Left lobe of liver (tissue), 2 donors: ENCODE results near the gene ATP6V1A. TPM values are rescaled to one million over a fixed set of nuclear protein-coding genes. Genes with fewer than 3 reads are reported as not detected.

Experiments used
- ATAC-seq: fragments of 200-7000 bp; cut with Tn5 transposase; one replicate; pipeline ENCODE4 v1.9.1; 2020; ENCODE audit warnings: mild to moderate bottlenecking, moderate library complexity
- DNase-seq: peaks from one replicate; pipeline ENCODE4 v3.0.0-alpha.2; 2020; ENCODE audit warnings: low spot score
- total RNA-seq: library from RNA; stranded (reverse); gene quantifications from one replicate; pipeline ENCODE4 v1.2.1, GENCODE V29; 2021
- donor health status: DM: no; HTN: no; CAD: no; lungs with moderate emphysema.
- donor health status: DM: no; HTN: yes; CAD: no.

The ATP6V1A gene
- total RNA-seq, 1 donor from 2014 or later = 48.8 TPM

DNA sequence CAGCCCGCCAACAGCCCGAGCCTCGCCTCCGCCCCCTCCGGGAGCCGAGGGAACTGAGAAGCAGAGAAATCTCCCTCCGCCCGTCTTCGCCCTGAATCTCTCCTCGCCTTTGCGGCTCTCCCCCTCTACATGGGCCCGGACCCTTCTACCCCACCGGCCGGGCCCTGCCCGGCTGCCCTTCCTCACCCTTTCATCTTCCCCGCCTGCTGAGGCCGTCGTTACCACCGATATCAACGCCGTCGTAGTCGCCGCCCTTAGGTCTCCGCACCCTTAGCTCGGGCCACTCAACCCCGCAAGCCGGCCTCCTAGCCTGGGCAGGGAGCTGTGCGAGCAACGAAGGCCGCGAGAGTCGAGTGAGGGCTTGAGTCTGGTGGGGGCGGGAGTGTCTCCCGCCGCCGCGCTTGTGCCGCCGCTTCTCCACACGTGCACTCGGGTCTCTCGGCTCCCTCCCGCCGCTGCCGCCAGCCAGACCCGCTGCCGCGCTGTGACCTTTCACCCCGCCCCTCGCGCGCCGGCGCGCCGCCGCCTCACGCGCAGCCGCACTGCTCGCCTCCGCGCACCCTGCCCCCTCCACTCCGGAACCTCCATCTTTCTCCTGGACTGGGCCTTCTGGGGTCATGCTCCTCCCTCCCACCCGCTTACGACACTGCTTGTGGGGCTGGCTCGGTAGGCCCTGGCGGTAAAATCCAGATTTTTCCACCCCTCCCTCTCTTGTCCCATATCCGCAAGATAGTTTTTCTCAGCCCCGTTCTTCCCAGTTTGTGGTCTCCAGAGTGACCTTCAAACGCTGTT lies 883 bp upstream of the ATP6V1A start, which contains the start of gene NAA50:
TSS of gene NAA50 (minus strand) at position 494 of the 792 bp plus-strand sequence. CDS start at position 194, 300 bp downstream.
- ATAC-seq = peak; percentile 85
- DNase-seq = peak; percentile 96

DNA sequence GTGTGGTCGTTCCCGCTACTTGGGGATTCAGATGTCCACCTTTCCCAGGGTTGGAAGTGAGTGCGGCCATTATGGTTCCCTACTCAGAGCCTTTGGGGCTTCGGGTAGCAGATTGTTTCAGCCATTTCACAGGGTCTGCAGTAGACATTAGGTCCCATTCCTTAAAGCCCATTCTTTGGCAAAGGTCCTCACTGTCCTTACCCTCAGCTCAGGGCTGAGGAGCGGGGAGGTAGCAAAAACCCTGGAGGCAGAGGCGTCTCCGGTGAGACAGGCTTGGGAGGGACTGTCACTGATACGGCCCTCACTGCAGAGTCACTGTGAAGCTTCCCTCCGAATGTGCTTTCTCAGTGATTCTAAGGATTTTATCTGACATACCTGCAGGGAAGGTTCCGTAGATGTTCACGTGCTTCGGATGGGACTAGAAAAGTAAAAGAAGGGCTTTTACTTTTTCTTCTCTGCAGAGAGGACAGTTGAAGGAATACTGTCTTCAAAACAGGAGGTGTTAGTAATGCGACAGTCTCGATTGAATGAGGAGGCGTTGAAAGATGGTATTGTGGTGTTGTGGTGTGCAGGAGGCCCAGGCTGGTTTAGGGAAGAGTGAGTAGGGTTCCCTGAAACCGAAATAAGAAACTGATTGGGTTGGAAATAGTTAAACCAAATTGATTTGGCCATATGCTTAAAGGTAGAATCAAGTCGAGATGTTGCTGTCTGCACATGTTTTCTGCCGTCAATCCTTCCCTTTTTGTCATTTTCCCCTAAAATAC lies 630 bp downstream of the ATP6V1A start:
- ATAC-seq (no peak), DNase-seq (no peak)

DNA sequence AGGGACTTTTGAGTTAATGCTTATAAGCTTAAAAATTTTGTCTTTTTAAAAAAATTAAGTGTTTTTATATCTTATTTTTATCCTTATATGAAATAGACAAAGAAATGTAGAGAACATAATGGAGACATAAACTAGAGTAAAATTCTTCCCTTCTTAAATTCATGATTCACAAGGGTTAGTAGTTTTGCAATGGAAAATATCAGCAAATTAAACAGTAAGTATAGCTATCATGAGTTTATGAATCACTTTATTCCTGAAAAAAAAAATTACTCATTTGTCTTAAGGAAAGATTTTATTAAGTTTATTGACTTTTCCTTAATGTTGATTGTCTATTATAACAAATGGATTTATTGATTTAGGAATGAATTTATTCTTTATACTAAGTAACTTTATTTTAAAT lies 4.3 kb downstream of the ATP6V1A start:
- ATAC-seq (no peak), DNase-seq (no peak)

DNA sequence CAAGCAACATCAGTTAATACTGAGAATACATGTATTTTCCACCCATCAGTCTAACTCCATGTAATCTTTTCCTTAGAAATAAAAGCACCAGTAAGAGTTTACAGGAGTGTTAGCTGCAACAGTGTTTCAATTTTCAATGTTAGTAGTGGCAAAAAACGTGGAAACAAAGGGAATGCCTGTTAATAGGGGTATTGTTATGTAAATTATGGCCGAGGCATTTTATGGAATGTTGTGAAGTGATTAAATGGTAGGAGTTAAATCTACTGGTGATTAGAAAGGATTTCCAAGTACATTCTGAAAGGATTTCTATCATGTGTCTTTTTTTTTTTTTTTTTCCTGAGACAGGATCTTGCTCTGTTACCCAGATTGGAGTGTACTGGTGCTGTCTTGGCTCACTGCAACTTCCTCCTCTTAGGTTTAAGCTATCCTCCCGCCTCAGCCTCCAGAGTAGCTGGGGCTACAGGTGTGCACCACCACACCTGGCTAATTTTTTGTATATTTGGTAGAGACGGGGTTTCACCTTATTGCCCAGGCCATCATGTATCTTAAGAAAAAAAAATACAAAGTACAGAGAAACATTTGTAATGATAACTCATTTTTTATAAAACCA lies 6.6 kb downstream of the ATP6V1A start:
- ATAC-seq (no peak), DNase-seq (no peak)

DNA sequence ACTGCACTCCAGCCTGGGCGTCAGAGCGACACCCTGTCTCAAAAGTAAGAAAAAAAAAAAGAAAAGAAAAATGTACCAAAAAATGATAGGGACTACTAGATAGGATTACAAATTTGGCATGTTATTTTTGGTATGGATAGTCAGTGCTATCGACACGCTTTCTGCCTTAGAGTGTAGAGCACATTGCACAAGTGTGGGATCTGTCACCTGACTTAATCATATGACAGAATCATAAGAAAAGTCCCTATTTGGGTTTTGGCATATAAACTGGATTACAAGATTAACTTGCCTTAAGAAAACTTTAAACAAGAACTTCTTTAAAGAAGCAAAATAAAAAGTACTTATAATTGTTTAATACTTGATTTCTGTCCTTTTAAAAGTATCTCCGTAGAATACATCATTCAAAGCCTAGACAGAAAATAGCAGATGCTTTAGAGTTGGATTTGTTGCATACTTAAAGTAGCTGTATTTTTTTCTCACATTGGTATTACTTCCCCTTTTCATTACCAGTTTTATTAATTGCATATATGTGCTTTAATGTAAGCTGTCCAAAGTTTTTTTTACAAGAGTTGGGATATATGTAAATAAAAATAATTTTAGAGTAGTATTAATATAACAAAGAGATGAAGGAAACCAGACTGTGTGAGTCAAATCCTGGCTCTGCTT lies 7.8 kb downstream of the ATP6V1A start:
- DNase-seq (no peak), ATAC-seq (no peak)

DNA sequence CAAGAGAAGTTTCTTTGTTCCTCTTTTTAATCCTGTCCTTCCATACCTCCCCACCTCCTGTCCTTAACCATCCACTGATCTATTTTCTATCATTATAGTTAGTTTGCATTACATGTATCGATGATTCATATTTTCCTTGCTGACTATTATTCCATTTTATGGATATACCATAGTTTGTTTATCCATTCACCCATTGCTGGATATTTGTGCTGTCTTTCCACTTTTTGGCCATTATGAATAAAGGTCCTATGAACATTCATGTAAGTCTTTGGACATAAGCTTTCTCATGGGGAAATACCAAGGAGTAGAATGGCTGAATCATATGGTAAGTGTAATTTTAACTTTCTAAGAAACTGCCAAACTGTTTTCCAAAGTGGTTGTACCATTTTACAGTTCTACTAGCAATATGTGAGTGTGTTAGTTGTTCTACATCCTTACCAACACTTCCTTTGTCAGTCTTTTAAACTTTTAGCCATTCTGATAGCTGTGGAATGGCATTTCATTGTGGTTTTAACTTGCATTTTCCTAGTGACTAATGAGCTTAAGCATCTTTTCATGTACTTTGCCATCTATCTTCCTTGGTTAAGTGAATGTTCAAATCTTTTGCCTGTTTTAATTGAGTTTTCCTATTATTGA lies 11.7 kb downstream of the ATP6V1A start:
- no peak for DNase-seq

DNA sequence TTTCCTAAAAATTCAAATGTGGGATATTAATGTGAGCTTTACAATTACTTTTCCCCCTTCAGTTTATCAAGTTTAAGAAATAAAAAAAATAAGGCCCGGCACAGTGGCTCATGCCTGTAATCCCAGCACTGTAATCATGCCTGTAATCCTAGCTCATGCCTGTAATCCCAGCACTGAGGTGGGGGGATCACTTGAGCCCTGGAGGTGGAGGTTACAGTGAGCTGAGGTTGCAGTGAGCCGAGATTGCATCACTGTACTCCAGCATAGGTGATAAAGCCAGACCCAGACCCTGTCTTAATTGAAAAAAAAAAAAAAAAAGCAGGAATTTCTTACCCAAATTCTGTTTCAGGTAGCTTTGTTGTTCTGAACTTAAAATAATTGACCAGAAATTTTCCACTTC lies 17.9 kb downstream of the ATP6V1A start:
- DNase-seq (no peak), ATAC-seq (no peak)

More for the DNA sequence above, 11.7 kb downstream of the ATP6V1A start:
- ATAC-seq = no peak

DNA sequence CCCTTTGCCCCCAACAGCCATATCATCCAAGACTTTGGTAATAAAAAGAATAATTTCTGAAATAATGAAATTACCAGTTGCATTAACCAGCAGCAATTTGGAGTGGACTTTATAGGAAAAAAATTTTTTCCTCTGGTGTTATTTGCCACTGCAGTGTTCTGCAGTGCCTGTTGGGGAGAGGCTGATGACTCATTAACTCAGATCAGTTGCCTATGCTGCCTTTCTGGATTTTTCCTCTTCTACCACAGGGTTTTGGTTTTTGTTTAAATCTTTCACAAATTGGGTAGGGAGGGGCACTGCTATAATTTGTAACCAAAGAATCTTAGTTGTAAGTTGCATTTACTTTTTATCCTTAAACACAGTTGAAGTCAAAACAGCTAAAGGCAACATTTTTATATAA lies 22.7 kb downstream of the ATP6V1A start:
- DNase-seq (no peak), ATAC-seq (peak; percentile 78)

DNA sequence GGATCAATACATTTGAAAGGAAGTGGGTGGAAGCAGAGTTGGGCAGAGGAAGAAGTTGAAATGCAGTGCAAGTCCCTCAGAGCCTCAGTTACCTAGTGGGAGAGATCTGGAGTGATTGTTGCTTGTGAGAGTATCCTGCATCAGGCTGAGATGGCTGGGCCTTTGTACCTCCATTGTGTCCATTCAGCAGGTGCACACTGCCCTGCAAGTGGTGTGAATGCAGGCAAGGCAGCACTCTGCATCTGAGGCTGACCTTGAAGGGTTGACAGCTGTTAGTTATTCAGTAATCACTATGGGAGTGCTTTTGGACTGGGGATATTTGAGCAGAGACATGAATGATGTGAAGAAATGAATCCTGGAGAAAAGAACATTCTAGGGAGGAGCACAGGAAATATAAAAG lies 25.2 kb downstream of the ATP6V1A start:
- ATAC-seq = peak; percentile 11

DNA sequence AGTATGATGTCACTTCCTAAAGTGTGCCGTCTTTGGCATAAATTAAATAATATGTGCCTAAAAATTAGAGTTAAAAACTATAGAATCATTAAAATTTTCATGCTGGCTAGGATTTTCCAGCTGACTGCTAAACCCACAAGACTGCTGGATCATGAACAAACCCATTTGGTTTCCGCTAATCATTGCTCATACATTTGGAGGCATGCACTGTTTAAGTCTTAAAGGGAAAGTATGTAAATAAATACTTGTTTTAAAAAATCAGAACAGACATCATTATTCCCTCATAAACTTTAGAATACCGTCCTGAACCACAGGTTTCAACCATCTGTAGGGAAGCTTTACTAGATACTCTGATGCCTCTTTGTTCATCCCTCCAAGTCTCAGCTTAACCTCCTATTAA lies 26.5 kb downstream of the ATP6V1A start:
- ATAC-seq = no peak
- DNase-seq = no peak

More for the DNA sequence above, 25.2 kb downstream of the ATP6V1A start:
- no peak for DNase-seq

DNA sequence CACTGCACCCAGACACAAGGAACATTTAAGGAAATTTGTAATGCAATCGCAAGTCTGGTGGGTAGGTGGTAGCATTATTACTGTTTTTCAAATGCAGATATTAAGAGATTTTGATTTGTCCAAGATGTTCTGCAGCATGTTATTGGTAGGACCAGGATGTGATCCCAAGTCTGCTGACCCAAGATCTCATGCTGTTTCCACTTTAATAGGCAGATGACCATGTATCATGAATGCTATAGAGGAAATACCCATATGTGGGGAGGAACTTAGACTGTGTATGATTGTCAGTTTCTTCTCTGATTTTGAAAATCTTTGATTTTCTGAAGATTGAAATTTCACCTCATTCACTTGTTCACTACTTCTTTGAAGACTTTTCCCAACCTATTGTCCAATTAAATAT lies 28.7 kb downstream of the ATP6V1A start:
- ATAC-seq = no peak
- no peak for DNase-seq

DNA sequence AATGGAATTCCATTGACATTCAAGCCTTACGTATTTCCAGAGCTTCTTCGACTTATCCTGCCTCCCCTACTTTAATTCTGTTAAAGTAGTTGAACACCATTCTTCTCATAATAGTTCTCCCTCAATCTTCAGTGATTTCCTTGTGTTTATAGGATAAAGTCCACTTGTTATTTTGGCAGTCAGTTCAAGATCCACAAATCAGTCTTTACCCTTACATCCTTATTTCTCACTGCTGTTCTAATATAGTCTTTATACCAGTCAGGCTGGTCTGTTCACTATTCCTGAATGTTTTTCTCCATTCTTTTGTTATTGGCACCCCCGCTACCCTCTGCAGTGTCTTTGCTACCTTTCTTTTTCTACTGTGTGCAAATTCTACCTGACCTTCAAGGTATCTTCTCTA lies 29.7 kb downstream of the ATP6V1A start:
- ATAC-seq = no peak
- no peak for DNase-seq

DNA sequence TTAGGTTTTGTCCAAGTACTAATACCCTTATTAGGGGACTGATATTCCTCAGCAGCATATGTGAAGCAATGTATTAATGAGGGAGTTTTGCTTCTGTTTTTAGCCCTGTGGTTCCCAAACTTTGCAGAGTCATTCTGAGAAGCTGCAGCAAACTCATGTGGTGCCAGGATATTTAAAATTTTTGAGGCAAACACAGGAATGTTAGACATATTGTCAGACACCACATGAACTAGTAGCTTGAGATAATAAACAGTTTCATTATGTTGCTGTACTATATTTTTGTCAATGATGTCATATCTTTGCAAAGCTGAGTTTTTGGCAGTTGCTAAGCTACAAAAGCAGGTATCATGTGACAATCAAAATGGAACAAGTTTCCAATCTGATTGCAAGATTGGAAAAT lies 36.6 kb downstream of the ATP6V1A start:
- DNase-seq (no peak), ATAC-seq (no peak)

DNA sequence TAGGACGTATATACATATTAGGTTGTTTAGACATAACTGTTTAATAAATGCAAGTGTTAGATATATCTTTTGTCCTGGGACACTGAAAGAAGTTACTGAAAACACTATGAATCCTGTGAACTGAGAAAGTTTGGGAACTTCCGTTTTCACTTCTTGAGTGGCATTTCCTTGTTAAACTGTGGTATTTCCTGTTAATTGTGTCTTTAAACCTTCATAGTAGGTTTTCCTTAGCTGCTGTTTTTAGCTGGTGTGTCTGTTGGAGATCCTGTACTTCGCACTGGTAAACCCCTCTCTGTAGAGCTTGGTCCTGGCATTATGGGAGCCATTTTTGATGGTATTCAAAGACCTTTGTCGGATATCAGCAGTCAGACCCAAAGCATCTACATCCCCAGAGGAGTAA lies 37.1 kb downstream of the ATP6V1A start:
- ATAC-seq = no peak
- DNase-seq = no peak

DNA sequence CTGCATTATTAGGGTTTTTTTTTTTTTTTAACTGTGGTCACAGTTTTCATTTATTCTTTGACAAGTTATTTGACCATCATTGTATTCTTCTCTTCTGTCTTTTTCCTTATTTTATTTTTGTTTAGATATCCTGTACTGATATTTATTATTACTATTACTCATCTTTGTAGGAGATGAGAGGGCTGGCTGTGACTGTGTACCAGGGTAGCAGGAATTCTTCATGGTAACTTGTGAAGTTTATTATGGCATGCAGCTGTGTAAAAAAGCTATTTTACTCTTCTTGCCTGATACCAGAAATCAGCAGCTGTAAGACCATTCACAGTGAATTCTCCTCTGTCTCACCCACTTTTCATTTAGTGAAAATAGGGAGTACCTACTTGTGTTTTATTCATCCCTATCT lies 44.5 kb downstream of the ATP6V1A start:
- ATAC-seq (no peak), DNase-seq (no peak)

DNA sequence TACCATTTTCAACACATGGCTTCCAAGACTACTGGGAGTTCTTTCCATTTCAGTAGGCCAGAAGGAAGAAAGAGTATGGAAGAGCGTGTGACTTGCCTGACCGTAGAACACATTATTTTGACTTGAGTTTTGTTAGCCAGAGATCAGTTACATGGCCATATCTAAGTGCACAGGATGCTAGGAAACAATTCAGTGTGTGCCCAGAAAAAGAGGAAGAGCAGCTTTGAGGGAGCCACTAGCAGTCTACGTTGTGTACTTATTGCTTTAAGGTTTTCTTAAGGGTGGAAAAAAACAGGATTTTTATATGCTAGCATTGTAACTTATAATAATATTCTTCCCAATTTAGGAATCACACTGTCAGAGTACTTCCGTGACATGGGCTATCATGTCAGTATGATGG lies 47.7 kb downstream of the ATP6V1A start:
- ATAC-seq = no peak
- DNase-seq = no peak

DNA sequence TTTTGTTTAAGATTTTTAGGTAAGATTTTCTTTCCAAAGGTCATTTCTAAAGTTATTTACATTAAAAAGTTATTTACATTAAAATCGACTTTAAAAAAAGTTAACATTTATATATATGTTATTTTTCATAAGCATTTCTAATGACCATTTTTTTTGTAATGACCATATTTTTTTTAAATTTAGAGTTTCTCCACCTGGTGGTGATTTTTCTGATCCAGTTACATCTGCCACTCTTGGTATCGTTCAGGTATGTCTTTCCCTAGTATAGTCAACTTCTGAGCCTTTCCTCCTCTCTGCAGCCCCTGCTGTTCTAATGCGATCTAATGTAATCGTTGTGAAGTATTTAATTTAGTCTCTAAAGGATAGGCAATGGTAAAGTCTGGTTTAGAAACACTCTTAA lies 48.9 kb downstream of the ATP6V1A start:
- DNase-seq (no peak), ATAC-seq (no peak)

DNA sequence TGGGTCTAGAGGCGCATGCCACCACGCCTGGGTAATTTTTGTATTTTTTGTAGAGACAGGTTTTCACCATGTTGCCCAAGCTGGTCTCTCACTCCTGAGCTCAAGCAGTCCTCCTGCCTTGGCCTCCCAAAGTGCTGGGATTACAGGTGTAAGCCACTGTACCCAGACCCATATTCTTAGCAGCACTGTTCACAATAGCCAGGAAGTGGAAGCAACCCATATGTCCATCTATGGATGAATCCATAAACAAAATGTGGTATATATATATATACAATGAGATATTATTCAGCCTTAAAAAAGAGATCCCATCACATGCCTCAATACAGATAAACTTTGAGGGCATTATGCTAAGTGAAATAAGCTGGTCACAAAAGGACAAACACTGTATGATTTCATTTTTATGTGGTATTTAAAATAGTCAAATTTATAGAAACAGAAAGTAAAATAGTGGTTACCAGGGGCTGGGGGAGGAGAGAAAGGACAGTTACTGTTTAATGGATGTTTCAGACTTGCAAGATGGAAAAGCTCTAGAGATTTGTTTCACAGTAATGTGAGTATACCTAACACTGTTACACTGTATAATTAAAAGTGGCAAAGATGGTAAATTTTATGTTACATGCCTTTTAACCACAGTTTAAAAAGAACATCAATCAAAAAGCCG lies 56.1 kb downstream of the ATP6V1A start:
- DNase-seq (no peak), ATAC-seq (no peak)

DNA sequence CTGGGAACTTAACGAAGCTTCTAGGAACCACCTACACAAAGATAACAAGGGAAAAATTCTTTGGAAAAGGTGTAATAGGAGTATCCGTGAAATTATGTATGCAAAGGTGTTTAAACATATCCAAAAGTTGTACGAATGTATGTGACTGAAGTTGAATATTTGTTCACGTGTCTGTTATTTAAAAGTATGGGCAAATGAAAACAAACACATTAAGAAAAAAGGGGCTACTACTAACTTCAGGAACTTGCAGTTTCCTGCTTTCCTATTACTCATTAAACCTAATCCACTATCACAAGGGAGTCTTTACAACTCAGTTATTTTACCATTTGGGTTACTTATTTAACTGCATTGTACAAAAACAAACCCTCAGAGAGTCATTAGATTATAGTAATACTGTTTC lies 57.8 kb downstream of the ATP6V1A start:
- ATAC-seq (no peak), DNase-seq (no peak)

DNA sequence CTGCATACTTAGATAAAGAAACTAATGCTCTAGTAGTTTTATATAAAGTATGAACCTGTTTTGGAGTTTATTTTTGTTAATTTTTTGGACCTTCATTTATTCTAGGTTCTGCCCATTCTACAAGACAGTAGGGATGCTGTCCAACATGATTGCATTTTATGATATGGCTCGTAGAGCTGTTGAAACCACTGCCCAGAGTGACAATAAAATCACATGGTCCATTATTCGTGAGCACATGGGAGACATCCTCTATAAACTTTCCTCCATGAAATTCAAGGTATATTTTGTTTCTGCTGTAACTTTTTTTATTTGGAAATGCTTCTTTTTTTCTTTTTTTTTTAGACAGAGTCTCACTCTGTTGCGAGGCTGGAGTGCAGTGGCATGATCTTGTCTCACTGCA lies 58.4 kb downstream of the ATP6V1A start:
- no peak for ATAC-seq
- DNase-seq = no peak
